NCI-H774 (cell line): Measurements from ENCODE around the gene TOMM70.
"Not testable (repeated sequence)": the region's sequence is repeated elsewhere in the genome, so short reads cannot be mapped to it uniquely, and the experiment has no call there.

Source experiments
- DNase-seq: peaks from one replicate; lab custom pipeline; 2025; lab: John Stamatoyannopoulos, UW

The TOMM70 gene

DNA sequence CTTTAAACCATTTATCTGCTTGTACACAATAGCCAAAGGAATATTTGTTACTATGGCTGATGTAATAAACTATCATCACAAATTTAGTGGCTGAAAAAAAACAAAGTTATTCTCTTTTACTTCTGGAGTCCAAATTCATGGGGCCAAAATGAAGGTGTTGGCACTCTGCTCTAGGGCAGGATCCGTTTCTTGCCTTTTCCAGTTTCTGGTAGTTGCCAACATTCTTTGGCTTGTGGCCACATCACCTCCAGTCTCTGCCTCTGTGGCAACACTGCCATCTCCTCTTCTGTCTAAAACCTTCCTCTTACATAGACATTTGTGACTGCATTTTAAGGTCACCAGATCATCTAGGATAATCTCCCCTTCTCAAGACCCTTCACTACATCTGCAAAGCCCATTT lies 39.0 kb downstream of the TOMM70 start:
- no peak for DNase-seq

DNA sequence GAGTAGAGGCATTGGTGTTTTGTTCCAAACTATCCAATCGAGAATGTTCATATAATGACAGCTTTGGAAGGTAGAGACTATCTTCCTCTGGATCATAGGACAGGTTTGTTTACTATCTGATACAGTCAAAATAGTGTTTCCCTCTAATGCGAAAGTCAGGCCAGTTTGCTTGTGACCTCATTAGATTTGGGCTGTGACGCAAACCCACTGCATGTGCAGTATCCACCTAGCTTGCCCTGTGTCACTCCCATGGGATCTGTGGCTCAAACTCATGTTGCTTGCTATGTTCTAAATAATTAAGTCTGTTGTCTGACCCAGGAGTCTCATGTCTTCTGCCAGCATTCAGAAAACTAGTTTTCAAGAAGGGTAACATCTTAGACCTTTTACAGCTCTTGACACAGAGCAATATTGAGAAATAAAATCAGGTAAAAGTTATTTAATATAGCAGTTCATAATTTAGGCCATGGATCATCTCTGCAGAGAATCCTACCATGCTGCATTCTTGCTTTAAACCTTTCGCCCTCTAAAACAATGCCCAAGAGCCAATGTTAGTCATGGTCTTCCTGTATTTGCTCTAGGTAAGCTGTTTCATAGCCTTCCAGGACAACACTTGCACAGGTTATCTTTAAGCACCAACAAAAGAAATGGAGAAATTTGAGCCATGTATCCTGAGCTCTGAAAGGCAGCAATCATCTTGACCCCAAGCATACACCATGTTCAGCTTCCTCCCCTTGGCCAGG lies 40.0 kb downstream of the TOMM70 start:
- DNase-seq = no peak

DNA sequence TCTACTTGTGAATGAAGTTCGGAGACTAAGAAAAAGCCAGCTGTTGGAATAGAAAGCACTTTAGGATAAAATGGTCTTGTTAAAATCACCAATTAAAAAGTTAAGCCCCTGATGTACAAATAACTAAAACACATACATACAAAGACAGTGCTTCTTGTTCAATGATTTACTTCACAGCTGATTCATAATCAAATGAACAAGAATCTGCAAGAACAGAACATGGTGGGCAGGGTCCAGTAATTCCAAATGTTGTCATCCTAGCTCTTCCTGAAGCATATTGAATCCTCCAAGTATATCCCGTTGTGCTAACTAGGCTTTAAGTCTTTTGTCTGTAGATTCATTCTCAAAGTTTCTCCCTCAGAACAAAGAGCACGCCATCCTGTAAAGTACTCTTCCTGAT lies 41.9 kb downstream of the TOMM70 start:
- DNase-seq = no peak

DNA sequence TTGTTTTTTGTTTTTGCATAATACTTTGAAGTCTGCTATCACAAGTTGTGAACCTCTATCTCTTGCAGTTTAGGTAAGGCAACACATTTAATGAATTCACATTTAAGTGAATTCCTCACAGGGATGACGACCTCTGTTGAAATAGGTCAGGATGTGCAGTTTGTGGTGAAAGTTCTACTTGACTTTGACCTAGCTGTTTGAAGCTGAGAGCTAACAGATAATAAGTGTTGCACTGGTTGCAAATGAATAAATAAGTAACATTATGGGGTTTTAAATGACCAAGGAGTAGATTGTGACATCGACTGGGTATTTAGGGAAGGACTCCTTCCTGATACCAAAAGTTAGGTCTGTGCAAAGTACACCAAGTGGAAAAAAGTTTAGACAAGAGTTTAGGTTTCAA lies 42.5 kb downstream of the TOMM70 start:
- DNase-seq = no peak

DNA sequence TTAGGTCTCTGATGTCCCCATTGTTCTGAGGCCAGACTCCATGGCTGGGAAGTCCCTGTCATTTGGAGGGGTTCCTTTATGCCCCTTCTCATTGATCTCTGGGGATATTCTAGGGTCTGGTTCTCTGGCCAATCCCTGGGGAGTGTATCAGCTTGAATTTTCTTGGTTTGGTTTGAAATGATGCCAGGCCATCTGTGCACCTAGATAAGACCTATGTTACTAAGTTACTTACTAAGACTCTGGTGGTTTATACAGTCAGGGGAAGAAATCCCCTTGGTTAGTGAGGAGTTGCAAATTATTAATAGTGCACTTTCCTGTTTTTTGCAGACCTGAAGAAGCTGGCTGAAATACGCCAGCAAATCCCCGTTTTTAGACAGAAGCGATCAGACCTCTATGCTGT lies 46.0 kb downstream of the TOMM70 start:
- no peak for DNase-seq

DNA sequence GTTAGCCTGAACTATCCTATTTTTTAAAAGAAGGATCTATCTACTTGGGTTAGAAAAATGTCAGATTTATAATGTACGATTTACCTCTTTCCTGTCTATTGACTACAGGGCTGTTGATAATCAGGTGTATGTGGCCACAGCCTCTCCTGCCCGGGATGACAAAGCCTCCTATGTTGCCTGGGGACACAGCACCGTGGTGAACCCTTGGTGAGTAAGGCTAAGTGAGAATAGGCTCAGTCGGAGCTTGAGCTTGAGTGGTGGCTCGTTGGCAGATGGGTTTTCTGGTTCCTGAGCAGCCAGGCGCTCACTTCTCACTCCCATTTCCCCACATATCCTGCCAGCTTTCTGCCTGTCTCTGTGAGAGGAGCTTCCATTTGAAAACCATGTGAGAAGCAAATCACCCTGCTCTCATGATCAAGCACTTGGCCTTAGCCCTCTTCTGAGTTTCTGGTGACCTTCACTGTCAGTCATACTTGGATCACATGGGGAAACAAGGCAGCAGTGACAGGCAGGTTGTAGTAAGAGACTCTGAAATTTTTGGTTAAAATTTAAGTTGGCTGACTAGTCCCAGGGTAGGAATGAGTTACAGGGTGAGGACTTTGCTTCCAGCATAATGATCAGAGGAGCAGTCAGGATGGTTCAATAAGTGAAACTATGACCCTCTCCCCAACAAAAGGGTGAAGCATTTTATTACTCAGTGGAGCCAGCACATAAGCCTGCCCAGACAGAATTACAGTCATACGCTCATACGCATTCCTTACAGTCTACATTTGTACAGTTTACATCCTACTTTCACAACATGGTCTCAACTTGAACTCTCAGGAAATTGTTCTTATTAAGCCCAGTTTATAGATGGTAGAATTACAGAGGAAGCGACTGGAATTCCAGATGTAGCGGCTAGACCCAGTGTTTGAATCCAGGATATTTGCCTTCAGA lies 48.3 kb downstream of the TOMM70 start:
- no peak for DNase-seq

DNA sequence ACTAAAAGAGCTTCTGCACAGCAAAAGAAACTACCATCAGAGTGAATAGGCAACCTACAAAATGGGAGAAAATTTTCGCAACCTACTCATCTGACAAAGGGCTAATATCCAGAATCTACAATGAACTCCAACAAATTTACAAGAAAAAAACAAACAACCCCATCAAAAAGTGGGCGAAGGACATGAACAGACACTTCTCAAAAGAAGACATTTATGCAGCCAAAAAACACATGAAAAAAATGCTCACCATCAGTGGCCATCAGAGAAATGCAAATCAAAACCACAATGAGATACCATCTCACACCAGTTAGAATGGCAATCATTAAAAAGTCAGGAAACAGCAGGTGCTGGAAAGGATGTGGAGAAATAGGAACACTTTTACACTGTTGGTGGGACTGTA lies 49.1 kb downstream of the TOMM70 start:
- not testable (repeated sequence) for DNase-seq

DNA sequence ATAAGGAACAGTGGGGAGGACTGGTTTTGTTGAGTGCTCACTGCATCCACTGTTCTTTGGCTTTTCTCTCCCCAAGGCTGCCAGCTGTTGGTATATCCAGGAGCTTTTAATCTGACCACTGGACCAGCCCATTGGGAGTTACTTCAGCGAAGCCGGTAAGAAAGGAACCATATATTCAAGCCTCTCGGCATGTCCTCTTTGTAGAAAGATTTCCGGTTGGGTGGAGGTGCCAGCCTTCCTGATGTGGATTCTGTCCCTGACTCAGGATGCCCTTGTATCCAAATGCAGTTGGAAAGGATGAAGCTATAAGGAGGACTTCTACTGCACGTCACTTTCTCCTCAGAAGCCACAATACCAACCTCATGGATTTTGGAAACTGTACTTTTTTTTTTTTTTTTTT lies 52.2 kb downstream of the TOMM70 start:
- no peak for DNase-seq

DNA sequence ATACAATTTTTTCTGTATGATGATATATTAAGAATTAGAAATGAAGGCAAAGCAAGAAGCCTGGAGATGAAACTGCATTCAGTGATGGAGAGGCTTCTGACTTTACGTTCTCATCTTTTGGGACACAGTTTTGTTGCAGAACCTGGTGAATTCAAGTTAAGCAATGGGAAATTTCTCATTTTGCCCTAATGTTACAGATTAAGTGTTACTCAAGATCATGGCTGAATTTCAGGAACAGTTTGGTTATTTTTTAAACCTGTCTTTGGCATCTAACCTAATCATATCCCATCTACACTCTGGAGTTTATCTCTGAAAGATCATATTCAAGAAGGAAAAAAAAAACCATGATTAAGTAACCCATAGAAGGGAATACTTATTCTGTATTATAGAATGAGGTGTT lies 60.4 kb downstream of the TOMM70 start:
- no peak for DNase-seq

DNA sequence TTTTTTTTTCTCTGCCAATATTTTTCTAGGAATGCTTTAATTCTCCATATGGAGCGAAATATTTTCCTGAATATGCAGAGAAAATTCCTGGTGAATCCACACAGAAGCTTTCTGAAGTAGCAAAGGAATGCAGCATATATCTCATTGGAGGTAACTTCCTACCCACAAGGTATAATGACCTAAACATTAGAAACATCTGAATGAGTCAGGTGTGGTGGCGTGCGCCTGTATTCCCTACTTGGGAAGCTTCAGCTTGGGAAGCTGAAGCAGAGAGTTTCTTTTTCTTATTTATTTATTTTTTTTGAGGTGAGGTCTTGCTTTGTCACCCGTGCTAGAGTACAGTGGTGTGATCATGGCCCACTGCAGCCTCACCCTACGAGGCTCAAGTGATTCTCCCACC lies 61.1 kb downstream of the TOMM70 start:
- DNase-seq = no peak

DNA sequence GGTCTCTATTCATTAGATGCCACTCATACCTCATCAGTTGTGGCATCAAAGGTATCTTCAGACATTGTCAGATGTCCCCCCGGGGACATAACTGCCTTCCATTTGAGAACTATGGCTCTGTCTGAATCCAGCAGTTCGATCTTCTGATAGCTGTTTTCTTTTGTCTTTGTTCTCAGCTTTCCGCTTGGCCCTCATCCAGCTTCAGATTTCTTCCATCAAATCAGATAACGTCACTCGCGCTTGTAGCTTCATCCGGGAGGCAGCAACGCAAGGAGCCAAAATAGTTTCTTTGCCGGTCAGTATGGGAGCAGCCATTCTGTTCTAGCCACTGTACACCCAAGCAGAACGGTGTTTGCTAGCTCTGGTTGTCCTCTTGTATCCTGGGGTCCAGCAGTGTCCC lies 62.0 kb downstream of the TOMM70 start:
- DNase-seq = no peak

DNA sequence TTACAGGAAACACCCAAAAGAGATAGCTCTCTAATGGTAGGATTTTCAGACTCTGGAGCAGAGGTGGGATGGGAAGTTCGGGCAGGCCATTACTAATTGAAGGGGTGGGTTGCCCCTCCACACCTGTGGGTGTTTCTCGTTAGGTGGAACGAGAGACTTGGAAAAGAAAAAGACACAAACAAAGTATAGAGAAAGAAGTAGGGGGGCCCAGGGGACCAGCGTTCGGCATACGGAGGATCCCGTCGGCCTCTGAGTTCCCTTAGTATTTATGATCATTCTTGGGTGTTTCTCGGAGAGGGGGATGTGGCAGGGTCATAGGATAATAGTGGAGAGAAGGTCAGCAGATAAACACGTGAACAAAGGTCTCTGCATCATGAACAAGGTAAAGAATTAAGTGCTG lies 64.7 kb downstream of the TOMM70 start:
- not testable (repeated sequence) for DNase-seq

DNA sequence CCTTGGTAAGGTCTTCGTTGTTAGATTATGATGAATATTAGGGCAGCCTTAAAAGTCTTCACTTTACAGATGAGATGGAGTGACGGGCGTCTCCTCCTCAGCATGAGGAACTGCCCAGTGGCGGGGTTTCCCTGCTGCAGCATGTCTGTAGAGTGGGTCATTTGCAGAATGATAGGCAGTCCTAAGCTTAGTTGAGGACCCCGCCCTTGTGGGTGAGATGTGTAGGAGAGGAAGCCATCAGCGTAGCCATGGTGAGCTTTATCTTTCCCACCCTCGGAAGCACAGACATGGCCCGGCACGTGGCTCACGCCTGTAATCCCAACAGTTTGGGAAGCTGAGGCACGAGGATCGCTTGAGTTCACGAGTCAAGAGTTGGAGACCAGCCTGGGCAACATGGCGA lies 65.5 kb downstream of the TOMM70 start:
- no peak for DNase-seq

DNA sequence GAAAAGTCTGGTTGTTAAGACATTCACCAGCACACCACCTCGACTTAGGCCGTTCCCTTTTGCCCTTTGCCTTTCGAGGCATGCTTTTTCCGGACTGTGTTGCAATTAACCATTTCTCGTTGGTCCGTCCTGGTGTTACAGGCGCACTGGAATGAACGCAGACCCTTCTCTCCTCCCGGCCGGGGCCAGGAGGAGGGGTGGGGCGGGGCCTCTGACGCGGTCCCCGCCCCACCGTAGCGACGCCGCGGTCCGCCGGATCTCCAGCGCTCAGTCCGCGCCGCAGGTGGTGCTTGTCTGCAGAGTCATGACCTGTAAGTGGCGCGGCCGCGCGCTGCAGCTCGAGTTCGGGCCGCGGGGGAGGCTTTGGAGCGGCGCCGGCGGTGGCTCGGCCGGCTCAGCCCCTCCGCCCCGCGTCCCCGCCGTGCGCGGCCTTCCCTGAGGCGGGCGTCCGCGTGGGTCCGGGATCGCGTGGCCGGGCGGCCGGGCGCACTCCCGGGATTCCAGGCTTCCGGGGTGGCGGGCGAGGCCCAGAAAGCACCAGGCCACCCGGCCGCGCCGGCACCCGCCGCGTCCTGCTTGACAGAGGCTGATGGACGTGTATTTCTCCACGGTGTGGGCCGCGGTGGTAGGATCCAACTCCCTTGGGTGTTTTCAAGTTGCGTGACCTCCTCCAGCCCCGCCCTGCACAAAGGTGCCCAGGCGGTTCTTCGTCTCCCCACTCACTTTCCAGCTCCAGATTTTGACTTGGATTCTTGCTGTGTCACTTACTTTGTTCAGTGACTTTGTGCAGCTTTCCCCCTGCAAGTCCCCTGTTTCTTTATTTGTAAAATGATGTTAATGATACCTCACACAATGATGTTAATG lies 66.2 kb downstream of the TOMM70 start, which contains the start of gene NIT2:
TSS of gene NIT2 (plus strand) at position 270 of the 864 bp plus-strand sequence. CDS start at position 305, 35 bp downstream.
- DNase-seq = peak; percentile 86

DNA sequence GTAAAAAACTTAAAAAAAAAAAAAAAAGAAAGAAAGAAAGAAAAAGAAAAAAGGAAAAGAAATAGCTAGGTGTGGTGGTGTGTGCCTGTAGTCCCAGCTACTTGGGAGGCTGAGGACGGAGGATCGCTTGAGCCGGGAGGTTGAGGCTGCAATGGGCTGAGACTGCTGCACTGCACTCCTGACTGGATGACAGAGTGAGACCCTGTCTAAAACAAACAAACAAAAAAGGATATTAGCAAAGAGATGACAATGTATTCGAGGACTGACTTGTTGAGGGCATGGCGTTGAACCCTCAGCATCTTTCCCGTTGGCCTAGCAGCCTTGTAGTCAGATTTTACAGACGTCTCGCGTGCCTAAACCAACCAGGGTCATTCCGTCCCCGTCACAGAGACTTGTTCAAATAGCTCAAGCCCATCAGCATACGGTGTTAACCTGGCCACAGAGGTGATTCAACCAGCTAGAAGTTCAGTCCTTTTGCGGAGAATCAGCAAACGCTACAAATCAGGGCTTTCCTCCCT lies 66.9 kb downstream of the TOMM70 start:
- DNase-seq = no peak

DNA sequence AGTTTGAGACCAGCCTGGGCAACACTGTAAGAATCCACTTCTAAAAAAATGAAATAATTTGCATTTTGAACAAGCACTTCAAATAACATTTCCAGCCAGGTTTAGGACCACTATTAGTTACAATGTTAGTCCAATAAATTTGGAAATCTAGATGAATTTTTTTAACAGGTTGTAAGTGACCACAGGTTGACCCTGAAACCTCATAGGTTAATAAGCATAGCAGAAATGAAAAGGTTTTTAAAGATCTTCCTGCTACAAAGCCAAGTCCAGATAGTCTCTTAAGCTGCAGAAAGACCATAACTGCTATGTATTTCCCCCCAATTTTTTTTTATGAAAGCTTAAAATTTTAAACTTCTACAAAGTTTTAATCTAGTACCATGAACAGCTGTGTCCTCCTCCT lies 67.8 kb downstream of the TOMM70 start:
- DNase-seq = no peak

DNA sequence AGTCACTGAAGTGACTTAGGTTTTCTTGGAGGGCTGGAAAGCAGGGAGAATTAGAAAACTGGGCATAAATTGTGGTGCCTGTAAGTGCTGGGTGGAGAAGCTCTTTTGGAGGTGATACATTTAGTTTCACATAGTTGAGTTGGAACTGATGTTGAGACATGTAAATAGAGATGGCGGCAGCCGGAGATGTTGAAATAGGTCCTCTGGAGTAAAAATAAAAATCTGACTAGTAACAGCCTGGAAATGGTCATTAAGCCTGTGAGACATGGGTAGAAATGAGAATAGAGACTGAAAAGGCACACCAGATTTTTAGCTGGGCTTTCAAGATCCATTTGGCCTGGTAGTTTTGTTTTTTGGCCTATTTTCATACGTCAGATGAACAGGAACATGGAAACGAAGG lies 69.2 kb downstream of the TOMM70 start:
- no peak for DNase-seq

DNA sequence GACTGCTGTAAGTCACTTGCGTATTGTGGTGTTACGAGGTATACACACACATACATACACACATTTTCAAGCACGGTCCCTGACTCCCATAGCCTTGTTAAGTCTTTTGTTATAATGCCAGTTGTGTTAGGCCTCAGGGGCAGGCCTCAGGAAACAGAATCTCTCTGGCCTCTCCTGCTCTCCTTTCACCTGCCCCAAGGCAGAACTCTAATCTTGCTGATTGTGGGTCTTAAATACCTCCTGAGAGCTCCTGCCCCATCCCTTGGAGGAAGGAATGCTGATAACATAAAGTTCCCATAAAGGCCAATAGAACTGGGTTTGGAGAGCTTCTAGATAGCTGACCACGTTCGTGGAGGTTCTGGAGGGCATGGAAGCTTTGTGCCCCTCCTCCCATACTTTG lies 70.2 kb downstream of the TOMM70 start:
- DNase-seq = no peak

DNA sequence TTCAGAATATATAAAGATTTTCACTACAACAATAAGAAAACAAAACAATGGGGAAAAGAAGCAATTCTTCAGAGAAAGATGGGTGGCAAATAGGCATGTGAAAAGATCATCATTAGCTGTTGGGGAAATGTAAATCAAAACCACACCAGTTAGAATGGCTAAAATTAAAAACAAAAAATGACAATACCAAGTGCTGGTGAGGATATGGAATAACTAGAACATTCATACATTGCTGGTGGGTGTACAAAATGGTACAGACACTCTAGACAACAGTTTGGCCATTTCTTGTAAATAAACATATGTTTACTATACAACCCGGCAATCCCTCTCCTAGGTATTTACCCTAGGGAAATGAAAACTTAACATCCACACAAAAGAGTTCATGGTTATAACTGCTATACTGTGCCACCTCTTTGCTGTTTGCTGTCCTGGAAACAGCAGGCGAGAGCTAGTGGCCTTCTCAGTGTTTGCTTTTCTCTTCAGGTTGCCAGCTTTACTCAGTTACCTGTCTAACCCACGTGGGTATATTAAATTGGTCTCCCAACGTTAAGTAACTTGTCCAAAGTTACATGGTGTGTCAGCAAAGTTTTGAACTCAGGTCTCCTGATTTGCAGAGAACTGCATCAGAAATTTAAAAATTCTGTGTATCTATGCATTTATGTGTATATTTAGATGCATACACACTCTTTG lies 70.9 kb downstream of the TOMM70 start:
- peak; percentile 44 for DNase-seq

DNA sequence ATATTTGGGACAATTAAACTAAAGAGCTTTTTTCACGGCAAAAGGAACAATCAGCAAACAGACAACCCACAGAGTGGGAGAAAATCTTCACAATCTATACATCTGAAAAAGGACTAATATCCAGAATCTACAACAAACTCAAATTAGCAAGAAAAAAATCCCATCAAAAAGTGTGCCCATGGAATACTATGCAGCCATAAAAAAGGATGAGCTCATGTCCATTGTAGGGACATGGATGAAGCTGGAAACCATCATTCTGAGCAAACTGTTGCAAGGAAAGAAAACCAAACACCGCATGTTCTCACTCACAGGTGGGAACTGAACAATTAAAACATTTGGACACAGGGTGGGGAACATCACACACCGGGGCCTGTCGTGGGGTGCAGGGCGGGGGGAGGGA lies 73.5 kb downstream of the TOMM70 start:
- DNase-seq = not testable (repeated sequence)

DNA sequence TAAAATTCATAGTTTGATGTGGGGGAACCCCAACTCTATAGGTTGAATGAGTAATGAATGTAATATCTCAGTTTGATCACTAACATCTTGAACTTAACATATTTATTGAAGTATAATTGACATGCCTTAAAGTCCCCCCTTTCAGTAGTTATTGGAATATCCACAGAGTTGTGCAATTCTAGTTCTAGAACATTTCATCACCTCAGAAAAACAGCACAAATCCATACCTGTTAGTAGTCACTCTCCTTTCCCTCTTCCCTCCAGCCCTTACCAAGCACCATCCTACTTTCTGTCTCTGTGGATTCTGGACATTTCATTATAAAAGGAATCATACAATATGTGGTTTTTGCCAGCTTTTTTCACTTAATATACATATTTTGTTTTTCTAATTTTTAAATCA lies 75.1 kb downstream of the TOMM70 start:
- DNase-seq = no peak
